DND-41 (cell line): ENCODE data around the gene SEMA4B.

ENCODE experiments used
- ATAC-seq: fragments of 200-7000 bp; cut with Tn5 transposase; 3 replicates; pipeline ENCODE4 v1.9.1; 2021; ENCODE audit warnings: low read depth; ENCODE audit not compliant: insufficient read depth
- DNase-seq: peaks from one replicate; pipeline ENCODE4 v3.0.0-alpha.2; 2020
- H2AFZ ChIP-seq: 2 replicates; pipeline ENCODE4 v1.6.0; 2012; ENCODE audit warnings: low read depth, low read length
- H3K27ac ChIP-seq: 2 replicates; pipeline ENCODE4 v1.5.1; 2012; ENCODE audit warnings: low read length, inconsistent platforms
- H3K27me3 ChIP-seq: fragments of 200-600 bp; sonication (generic); 2 replicates; pipeline ENCODE4 v1.6.0; 2012; ENCODE audit warnings: low read length, mild to moderate bottlenecking, inconsistent platforms; ENCODE audit not compliant: insufficient read depth, poor library complexity
- H3K36me3 ChIP-seq: 2 replicates; pipeline ENCODE4 v1.5.1; 2012; ENCODE audit warnings: low read length, inconsistent platforms; ENCODE audit not compliant: insufficient read depth
- H3K4me1 ChIP-seq: 2 replicates; pipeline ENCODE4 v1.5.1; 2012; ENCODE audit warnings: mild to moderate bottlenecking, low read length; ENCODE audit not compliant: insufficient read depth
- H3K4me2 ChIP-seq: 2 replicates; pipeline ENCODE4 v1.6.0; 2012; ENCODE audit warnings: mild to moderate bottlenecking, moderate library complexity, low read length, inconsistent platforms; ENCODE audit not compliant: insufficient read depth
- H3K4me3 ChIP-seq, 2 experiments: fragments of 200-600 bp in 1 of 2; shearing (Covaris generic) in 1 of 2; 2 replicates each; pipeline ENCODE4 v1.5.1; 2012 to 2016; ENCODE audit warnings: inconsistent platforms in 2 of 2, low read length in 2 of 2, mild to moderate bottlenecking in 2 of 2, low read depth in 1 of 2, moderate library complexity in 1 of 2
- H3K79me2 ChIP-seq: 2 replicates; pipeline ENCODE4 v1.6.0; 2012; ENCODE audit warnings: low read length, inconsistent platforms; ENCODE audit not compliant: insufficient read depth
- H3K9ac ChIP-seq: 2 replicates; pipeline ENCODE4 v1.6.0; 2012; ENCODE audit warnings: low read depth, mild to moderate bottlenecking, inconsistent platforms, low read length, moderate library complexity
- H3K9me3 ChIP-seq: 2 replicates; pipeline ENCODE4 v1.5.1; 2012; ENCODE audit warnings: low read length, moderate library complexity, mild to moderate bottlenecking, inconsistent platforms; ENCODE audit not compliant: insufficient read depth, severe bottlenecking
- H4K20me1 ChIP-seq: 2 replicates; pipeline ENCODE4 v1.6.0; 2012; ENCODE audit warnings: low read length; ENCODE audit not compliant: insufficient read depth
- EZH2 ChIP-seq: IDR thresholded peaks from 3 replicates; pipeline ENCODE4 v1.6.1; 2012; ENCODE audit warnings: borderline replicate concordance, low read depth, mild to moderate bottlenecking, moderate library complexity, low read length, inconsistent platforms; ENCODE audit not compliant: severe bottlenecking
- TF ChIP-seq, protein P1 (sequence below): IDR thresholded peaks from 2 replicates; pipeline ENCODE4 v1.5.1; 2012; ENCODE audit warnings: borderline replicate concordance, low read length, moderate library complexity, mild to moderate bottlenecking; ENCODE audit not compliant: poor library complexity, severe bottlenecking; ENCODE audit errors: extremely low read depth

SEMA4B gene

DNA sequence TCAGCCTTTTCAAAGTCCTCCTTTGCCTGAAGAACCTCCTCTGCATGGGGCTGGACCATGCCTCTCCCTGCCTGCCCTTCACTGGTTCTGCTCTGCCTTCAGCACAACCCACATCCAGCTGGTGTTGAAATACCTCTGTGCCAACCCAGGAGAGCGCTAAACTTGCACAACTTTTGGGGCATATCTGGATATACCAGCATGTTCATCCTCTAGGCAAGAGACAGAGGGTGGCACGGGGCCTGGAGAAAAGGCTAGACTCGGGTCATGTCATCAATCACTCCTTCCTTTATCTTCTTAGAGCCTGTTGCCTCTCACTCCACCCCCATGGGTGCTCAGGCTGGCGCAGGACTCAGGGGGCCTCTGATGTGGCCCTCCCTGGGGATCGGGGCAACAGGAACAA, 4.8 kb downstream of the SEMA4B start:
- DNase-seq (no peak), ATAC-seq (no peak)
- Histone ChIP-seq H3K4me1 (peaks cover 11% of the 10 kb centered on the region), H3K9me3 (no peaks in the 10 kb centered on the region), H3K27ac (no peak overlapping the region), H3K4me3 (no peak overlapping the region), H3K36me3 (no peaks in the 10 kb centered on the region), H3K4me2 (no peak overlapping the region), H4K20me1 (no peaks in the 10 kb centered on the region), H3K27me3 (peaks cover 9% of the 10 kb centered on the region), H3K79me2 (no peaks in the 10 kb centered on the region), H2AFZ (no peak overlapping the region), H3K9ac (no peak overlapping the region)
- TF ChIP-seq, protein P1, sequence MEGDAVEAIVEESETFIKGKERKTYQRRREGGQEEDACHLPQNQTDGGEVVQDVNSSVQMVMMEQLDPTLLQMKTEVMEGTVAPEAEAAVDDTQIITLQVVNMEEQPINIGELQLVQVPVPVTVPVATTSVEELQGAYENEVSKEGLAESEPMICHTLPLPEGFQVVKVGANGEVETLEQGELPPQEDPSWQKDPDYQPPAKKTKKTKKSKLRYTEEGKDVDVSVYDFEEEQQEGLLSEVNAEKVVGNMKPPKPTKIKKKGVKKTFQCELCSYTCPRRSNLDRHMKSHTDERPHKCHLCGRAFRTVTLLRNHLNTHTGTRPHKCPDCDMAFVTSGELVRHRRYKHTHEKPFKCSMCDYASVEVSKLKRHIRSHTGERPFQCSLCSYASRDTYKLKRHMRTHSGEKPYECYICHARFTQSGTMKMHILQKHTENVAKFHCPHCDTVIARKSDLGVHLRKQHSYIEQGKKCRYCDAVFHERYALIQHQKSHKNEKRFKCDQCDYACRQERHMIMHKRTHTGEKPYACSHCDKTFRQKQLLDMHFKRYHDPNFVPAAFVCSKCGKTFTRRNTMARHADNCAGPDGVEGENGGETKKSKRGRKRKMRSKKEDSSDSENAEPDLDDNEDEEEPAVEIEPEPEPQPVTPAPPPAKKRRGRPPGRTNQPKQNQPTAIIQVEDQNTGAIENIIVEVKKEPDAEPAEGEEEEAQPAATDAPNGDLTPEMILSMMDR, result no peak
- TF ChIP-seq EZH2, result no peak

DNA sequence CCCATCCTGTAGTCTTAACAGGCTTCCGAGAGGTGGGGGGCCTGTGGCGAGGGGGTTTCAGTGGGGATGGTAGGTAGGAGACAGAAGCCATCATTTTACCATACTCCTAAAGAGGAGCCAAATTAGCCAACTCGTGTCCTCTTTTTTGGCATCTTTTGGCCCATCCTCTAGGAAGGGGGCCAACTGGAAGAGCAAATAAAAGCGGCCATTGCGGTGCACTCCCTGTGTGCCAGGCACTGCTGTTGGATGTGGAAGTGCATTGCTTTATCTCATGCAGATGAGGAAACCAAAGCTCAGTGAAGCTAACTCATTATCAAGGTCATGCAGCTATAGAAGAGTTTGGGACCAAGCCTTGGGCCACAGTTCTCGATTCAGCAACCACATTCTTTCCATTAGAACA, 6.1 kb downstream of the SEMA4B start:
- Histone ChIP-seq H3K4me1 (peaks cover 1% of the 10 kb centered on the region), H3K4me2 (no peak overlapping the region), H3K4me3 (no peak overlapping the region), H3K27ac (no peak overlapping the region), H3K27me3 (peaks cover 2% of the 10 kb centered on the region), H3K79me2 (no peaks in the 10 kb centered on the region), H3K9ac (no peak overlapping the region), H4K20me1 (no peaks in the 10 kb centered on the region), H3K36me3 (no peaks in the 10 kb centered on the region), H3K9me3 (no peaks in the 10 kb centered on the region), H2AFZ (no peak overlapping the region)
- TF ChIP-seq EZH2, result no peak
- TF ChIP-seq, protein P1, result no peak
- DNase-seq, result no peak
- ATAC-seq, result no peak

DNA sequence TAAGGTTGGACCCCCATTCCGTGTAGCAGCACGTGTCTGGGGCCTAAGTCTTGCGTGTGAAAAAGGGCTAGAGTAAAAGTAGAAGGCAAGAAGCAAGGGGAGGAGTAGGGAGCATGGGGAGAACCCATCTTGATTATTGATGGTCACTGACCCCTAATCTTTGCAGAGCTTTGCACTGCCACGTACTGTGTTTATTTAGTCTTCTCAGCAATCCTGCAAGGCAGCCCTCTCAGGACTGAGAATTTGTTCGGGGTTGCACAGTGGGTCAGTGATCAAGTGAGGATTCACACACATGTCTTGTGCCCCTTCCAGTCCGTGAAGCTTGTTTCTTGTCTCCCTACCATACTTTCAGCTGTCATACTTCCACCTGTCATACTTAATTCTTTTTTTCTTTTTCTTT, 7.2 kb downstream of the SEMA4B start:
- H3K4me1 ChIP-seq, result no peaks in the 10 kb centered on the region
- H3K9ac ChIP-seq, result no peak overlapping the region
- H3K27ac ChIP-seq, result no peak overlapping the region
- DNase-seq (no peak), ATAC-seq (no peak)
- no peaks in the 10 kb centered on the region for H3K27me3 ChIP-seq
- TF ChIP-seq, protein P1, result no peak
- no peak for TF ChIP-seq EZH2
- no peak overlapping the region for H2AFZ ChIP-seq
- H4K20me1 ChIP-seq, result no peaks in the 10 kb centered on the region
- no peaks in the 10 kb centered on the region for H3K36me3 ChIP-seq
- no peak overlapping the region for H3K4me3 ChIP-seq
- no peak overlapping the region for H3K4me2 ChIP-seq
- H3K9me3 ChIP-seq, result no peaks in the 10 kb centered on the region
- H3K79me2 ChIP-seq, result no peaks in the 10 kb centered on the region

DNA sequence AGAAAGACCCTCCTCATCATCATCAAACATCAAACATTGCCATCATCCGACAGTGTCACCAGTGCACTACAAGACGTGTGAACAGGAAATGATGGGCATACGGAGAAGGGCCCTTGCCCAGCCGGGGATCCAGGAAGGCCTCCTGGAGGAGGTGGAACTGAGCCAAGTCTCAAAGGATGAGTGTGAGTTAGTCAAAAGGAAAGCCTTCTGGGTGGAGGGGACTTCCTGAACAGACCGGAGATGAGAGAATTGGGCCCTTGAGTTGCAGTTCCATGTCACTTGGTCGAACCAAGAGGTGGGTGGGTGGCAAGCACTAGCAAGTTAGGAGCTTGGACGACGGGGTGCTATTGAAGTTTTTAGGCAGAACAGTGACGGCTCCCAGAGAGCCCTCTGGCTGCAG, 8.5 kb downstream of the SEMA4B start:
- H3K36me3 ChIP-seq, result no peaks in the 10 kb centered on the region
- H3K27ac ChIP-seq, result no peak overlapping the region
- H4K20me1 ChIP-seq, result no peaks in the 10 kb centered on the region
- H3K79me2 ChIP-seq, result no peaks in the 10 kb centered on the region
- DNase-seq, result no peak
- H3K9me3 ChIP-seq, result no peaks in the 10 kb centered on the region
- H3K4me1 ChIP-seq, result no peaks in the 10 kb centered on the region
- no peak overlapping the region for H2AFZ ChIP-seq
- no peaks in the 10 kb centered on the region for H3K27me3 ChIP-seq
- ATAC-seq, result no peak
- no peak overlapping the region for H3K4me2 ChIP-seq
- TF ChIP-seq, protein P1, result no peak
- no peak for TF ChIP-seq EZH2
- no peak overlapping the region for H3K4me3 ChIP-seq
- no peak overlapping the region for H3K9ac ChIP-seq
